Right kidney (tissue), 1 donor: Measurements from ENCODE around the gene ALDH6A1.
A peak's percentile ranks its signal among the peaks of the same experiment; 100 is the strongest.

Experiments used
- DNase-seq: peaks from one replicate; pipeline ENCODE4 v3.0.0-alpha.2; 2016

The ALDH6A1 gene

DNA sequence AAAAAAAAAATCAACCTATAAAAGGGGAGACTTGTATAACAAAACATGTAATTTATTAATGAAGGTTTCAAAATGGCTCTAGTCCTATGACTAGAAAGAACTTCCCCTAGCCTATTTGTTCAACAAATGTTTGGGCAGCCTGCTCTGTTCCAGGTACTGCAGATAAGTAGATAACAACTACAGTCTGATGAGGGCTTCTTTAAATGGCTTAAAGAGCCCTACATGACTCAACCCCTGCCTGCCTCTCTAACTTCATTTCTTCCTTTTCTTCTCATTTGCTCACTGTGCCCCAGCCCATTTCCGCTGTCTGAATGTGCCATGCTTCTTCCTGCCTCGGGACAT, 21.5 kb downstream of the ALDH6A1 start:
- DNase-seq: no peak

DNA sequence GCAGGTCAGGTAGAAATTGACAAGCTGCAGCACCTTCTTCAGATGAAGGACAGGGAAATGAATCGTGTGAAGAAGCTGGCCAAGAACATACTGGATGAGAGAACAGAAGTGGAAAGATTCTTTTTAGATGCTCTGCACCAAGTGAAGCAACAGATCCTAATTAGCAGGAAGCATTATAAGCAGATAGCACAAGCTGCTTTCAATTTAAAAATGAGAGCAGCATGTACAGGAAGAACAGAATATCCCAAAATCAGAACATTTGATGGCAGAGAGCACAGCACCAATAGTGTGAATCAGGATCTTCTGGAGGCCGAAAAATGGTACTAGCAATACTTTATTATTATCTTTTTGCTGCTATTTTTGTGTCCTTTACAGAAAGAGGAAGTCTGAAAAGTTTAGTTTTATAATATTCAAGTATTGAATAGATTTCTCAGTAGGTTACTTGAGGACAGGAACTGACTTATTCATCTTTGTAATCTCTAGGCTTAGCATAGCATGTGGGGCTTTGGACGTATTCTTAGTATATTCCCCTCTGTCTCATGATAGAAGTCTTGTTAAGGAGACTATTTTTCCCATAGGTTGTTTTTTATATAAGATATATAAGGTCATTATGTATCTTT, 34.3 kb downstream of the ALDH6A1 start:
- no peak for DNase-seq

DNA sequence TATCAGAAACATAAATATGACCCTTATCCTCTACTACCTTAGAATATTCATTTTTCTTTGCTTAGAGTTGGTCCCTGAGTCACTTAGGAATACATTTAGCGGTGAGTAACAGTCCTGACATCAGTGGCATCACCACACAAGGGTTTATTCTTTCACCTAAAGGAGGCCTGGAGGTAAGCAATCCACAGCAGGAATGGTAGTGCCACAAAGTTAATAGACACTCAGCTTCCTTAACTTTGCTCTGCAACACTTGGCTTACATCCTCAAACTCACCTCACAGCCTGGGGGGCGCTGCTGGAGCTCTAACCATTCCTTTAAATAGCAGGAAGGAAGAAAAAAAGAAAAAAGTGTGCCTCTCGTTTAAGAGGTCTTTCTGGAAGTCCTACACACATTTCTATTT, 36.0 kb downstream of the ALDH6A1 start:
- no peak for DNase-seq

DNA sequence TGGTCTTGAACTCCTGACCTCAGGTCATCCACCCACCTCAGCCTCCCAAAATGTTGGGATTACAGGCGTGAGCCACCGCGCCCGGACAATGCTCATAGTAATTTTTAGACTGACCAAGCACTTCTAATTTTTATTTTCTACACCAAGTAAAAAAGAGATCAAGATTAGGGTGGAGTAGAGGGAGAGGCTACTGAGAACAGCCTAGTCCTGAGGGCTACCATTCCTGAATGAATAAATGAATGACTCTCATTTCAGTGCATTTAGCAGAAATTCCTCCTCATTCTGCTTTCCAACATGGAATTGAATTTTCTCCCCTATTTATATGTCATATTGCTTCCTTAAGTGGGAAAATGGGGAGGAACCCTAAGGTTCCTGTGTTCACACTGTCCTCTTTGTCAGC, 38.7 kb downstream of the ALDH6A1 start:
- DNase-seq: no peak

DNA sequence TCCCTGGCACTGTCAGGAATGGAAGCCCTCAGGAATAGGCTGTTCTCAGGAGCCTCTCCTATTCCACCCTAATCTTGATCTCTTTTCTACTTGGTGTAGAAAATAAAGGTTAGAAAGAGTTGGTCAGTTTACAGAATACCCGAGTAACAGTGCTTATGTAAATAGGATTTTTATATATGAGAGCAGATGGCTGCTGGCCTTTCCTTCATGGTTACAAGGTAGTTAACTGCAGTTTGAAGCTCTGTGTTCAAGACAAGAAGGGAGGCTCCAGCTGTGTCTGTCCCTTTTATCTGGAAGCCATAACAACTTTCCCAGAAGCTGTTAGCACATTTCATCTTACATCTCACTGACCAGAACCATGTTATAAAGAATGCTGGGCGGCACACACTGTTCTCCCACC, 42.0 kb downstream of the ALDH6A1 start:
- no peak for DNase-seq

DNA sequence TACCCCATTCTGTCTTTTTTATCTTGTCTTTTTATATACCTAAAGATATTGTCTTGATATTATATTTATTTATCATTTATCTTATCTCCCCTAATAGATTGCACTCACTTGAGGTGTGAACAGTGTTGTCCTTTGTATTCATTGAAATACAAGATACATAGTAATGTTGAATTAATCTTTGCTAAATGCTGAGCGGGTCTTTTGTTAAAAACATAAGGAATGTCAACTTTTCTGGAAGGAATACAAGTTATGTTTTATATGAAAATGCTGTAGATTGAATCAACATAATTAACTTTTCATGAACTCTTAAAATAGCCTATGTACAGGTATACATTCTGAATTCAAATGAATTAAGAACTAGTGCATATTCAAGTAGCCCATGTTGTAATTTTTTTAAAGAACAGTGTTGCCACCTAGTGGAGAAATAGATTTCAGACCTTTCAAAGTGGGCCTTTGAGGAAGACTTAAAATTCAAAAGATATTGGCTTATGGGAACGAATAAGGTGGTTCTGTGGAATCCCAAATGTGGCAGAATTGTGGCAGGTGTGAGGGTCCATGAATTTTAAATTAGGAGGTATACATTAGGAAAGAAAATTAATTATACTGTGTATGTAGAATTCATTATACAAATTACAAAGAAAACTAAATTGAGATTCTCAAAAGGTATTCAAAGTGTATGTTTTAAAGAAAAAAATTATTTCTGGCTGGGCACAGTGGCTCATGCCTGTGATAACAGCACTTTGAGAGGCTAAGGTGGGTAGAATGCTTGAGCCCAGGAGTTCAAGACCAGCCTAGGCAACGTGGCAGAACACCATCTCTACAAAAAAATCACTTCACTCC, 46.0 kb downstream of the ALDH6A1 start:
- DNase-seq: peak; percentile 18

DNA sequence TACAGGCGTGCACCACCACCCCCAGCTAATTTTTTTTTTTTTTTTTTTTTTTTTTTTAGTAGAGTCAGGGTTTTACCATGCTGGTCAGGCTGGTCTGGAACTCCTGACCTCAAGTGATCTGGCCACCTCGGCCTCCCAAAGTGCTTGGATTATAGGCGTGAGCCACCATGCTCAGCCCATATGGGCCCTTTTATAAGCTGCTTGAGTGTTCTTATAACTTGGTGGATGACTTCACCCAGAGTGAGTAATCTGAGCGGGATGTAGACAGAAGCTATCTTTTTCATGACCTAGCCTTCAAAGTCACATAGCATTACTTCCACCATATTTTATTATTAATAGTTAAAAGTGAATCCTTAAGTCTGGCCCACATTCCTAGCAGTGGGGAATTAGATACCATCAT, 48.7 kb downstream of the ALDH6A1 start:
- DNase-seq: no peak

DNA sequence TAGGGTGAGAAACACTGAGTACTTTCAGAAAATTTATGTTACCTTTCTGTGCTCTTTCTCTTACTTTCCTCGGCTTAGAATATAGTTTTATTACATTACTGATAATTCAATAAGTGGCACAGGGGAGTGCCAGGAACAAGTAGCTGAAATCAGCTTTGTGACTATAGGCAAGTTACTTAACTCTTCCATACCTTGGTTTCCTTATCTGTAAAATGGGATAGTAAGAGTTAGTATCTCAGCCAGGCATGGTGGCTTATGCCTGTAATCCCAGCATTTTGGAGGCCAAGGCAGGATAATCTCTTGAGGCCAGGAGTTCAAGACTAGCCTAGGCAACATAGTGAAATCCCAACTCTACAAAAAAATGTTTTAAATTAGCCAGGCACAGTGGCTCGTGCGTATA, 49.7 kb downstream of the ALDH6A1 start:
- no peak for DNase-seq

DNA sequence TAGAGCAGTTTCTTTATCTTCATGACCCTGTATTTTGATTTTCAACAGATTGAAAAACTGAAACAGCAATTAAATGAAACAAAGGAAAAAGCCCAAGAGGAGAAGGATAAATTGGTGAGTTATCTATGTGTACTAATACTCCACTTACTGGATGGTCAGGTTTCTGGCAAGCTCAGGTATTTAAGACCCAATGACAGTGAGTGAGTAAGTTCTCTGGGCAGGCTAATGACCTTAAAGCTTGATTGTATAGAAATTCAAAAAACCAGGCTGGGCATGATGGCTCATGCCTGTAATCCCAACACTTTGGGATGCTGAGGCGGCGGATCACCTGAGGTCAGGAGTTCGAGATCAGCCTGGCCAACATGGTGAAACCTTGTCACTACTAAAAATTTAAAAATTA, 55.1 kb downstream of the ALDH6A1 start:
- no peak for DNase-seq

DNA sequence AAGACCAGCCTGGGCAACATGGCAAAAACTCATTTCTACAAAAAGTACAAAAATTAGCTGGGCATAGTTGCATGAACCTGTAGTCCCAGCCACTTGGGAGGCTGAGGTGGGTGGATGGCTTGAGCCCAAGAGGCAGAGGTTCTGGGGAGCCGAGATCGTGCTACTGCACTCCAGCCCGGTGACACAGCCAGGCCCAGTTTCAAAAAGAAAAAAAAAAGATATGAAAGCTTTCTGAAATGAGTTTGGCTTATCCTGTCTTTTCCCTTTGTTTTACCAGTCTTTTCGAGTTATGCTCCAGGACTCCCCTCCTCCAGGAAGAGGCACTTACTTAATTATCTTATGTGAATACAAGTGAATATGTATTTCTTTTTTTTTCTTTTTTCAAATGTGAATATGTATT, 61.9 kb downstream of the ALDH6A1 start:
- no peak for DNase-seq

DNA sequence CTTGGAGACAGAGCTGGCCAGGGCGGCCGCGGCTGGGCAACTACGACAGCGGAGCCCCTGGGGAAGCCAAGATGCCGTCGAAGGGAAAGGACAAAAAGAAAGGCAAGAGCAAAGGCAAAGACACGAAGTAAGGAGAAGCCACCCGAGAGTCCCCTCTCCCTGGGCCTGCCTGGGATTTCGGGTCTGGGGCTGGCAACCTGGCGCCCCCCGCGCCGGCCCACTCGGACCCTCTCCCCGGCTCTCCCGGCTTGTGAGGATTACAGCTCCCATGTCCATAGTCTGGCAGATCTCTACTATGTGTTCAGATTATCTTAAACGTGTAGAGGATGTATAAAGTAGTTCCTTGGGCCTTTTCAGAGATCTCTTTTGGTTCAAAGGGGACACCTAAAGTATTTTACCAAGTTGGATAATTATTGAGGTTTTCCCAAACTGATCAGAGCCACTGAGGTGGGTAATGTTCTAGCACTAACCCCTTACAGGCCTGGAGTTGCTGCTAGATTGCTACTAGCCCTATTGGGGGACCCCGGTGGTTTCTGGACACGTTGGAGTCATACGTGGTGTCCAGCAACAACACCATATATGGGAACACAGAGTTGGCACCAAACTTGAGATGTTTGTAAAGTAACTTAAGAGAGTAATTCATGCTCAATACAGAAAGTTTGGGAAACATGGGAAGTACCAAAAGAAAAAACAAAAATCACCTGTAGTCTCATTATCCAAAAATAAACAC, 64.7 kb downstream of the ALDH6A1 start:
- DNase-seq: no peak

DNA sequence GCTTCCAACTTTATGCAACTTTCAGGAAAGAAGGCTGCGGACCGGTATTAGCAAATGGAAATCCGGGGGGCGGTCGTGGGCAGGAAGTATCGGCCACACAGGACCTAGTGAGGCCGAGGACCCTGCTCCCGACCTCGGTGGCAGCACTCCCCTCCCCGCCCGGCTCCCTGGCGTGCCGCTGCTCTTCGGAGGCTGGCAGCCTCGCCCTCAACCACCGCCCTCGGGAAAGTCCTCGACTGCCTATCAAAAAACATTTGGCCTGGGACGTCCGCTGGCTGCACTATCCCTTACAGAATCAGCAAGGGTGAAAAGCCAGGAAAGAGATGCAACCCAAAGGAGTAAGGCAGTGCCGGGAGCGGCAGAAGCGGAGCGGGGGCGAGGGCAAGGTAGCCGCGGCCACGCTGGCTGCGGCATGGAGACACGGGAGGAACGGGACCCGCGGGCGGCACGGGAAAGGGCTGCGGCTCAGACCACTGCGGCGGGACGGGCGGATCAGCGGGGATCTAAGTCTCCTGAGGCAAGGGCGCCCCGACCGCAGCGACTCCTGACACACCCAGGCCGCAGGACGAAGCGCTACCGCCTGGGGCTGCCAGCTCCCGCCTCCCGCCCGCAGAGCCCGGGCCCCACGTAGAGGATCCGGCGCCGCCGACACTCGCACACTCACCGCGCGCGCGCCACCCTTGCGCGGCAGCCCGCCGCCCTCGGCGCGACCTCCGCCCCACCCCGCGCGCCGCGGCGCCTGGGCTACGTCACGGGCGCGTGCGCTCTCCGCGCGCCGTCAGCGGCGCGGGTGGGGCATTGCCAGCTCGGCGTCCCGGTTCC, 65.5 kb downstream of the ALDH6A1 start, which contains the start of the genes BBOF1 and ENTPD5:
Gene BBOF1 (plus strand): TSS at position 764 of the 822 bp plus-strand sequence. CDS start 130 bp downstream, outside the sequence.
Gene ENTPD5 (minus strand): TSS at position 703 of the 822 bp plus-strand sequence. CDS start 31,186 bp downstream, outside the sequence.
- DNase-seq: peak; percentile 94

DNA sequence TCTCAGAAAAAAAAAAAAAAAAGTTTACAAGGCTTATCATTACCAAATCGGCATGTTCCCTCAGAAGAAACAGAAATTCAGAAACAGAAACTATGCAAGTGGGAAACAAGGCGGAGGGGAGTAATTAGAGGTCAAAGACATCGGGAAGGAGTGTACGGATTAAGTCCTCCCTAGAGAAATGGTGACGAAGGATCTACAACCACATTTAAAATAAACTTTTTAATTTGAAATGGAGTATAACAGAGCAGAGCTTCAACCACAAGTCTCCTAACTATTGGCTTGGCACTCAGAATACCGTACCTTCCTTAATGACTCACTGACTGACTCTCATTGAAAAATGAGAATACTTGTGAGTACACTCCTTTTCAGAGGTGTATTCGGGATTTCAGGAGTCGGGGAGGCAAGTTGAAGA, 66.1 kb downstream of the ALDH6A1 start:
- no peak for DNase-seq

DNA sequence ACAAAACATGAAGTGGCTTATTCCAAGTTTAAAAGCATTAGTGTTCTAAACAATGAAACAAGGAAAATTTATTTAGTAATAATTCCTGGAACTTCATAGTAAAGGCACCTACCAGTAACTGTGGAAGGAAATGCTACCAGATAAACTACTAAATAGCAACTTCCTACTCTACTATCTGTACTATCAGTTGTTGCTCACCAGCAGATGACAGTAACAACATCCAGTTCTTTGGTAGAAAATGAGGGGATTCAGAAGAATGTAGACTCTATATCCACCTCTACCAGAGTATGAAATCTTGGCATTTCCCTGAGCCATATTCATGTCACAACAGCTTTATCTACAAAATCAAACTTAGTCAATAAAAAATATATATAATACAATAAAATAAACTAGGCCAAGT, 68.3 kb downstream of the ALDH6A1 start:
- DNase-seq: no peak

DNA sequence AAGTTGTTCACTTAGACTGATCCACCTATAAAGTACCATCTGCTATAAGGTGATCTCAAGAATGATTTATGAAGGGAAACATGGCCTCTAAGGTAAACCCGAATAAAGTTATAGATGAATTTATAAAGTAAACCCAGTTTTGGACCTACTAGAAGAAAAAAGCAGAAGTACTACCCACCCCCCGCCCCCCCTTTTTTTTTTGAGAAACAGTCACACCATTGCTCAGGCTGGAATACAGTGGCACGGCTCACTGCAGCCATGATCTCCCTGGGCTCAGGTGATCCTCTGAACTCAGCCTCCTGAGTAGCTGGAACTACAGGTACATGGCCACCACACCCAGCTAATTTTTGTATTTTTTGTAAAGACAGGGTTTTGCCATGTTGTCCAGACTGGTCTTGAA, 69.1 kb downstream of the ALDH6A1 start:
- DNase-seq: no peak

DNA sequence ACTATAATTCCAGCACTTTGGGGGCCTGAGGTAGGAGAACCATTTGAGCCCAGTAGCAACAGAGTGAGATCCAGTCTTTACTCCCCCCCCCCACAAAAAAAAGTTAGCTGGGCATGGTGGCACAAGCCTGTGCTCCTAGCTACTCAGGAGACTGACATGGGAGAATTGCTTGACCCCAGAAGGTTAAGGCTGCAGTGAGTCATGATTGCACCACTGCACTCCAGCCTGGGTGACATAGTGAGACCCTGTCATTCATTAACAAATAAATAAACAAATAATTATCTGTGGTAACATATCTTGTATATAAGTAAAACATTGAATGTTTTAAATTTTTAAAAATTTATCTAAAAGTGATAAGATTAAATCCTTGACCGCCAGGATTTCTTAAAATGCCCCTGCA, 70.0 kb downstream of the ALDH6A1 start:
- DNase-seq: no peak

DNA sequence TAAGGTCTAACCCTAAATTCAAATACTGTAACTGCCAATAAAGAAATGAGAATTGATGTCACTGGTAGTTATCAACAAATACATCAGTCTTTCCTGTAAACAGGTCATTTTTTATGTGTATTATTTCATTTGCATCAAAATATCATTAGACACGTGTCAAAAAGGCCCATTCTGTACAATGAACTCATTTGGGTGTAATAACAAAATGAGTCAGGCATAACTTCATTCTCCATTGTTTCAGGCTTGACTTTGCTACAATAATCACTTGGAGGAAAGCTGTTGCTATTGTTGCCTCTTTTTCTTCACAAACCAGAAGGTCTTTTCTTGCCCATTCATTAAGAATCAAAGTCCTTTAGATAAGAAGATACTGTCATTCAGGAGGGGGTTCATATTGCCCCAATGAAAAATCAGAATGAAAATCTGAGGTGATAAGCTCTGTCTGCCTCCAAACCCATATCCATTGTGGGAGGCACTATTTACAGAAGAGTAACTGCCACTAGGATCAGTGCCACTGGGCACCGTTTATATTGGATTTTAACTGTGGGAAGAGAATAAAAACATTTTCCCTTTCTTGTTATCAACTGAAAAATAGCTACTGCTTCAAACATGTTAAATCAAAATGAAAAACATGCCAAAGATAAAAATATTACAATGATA, 75.3 kb downstream of the ALDH6A1 start:
- no peak for DNase-seq
